NCI-H510A treated with DMSO at 0.1 percent for 48 hours (cell line): Measurements from ENCODE around the gene ITGA6.

Experiments used
- DNase-seq: peaks from one replicate; lab custom pipeline; 2025; lab: John Stamatoyannopoulos, UW

The ITGA6 gene

DNA sequence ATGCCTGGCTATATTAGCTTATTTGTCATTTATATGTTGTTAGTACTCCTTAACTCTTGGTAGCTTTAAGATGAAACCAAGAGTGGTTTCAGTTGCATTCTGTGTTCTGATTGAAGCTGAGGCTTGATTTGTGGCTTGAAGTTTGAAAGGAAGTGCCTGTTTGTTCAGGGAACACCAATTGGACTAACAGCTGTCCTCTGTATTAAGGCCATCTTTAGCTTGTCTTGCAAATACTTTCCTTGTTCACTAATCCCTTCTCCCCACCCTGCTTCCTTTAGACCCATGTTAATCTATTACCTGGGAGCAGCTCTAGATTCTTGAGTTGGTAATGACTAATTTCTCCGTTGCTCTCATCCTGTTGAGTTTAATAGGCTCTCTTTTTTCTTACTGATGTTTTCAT, 13.4 kb downstream of the ITGA6 start:
- DNase-seq: no peak

GRCh38 chr2:172442072-172442895, 14.9 kb downstream of the ITGA6 start:
- no peak for DNase-seq

- DNase-seq: no peak
Measured at GRCh38 chr2:172445851-172446250, 18.5 kb downstream of the ITGA6 start.

DNA sequence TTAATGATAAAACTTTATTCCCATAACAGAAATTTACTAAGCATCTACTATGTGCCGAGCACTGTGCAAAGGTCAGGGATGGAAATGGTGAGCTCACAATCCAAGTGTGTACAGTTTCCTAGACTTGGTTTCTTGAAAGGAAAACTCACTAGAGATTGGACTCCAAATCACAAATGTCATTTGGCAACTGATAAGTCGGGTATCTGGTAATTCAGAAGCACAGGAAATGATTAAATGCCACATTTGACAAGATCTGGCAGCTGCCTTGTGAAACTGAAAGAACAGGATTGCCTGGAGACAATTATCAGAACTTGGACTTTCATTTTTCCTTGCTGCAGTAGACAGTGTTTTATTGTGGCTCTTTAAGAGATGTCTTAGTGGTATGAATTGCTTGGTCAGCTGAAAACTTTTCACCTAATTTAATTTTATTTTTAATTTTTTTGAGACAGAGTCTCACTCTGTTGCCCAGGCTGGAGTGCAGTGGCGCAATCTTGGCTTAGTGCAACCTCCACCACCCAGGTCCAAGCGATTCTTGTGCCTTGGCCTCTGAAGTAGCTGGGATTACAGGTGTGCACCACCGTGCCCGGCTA, 19.2 kb downstream of the ITGA6 start:
- no peak for DNase-seq

DNA sequence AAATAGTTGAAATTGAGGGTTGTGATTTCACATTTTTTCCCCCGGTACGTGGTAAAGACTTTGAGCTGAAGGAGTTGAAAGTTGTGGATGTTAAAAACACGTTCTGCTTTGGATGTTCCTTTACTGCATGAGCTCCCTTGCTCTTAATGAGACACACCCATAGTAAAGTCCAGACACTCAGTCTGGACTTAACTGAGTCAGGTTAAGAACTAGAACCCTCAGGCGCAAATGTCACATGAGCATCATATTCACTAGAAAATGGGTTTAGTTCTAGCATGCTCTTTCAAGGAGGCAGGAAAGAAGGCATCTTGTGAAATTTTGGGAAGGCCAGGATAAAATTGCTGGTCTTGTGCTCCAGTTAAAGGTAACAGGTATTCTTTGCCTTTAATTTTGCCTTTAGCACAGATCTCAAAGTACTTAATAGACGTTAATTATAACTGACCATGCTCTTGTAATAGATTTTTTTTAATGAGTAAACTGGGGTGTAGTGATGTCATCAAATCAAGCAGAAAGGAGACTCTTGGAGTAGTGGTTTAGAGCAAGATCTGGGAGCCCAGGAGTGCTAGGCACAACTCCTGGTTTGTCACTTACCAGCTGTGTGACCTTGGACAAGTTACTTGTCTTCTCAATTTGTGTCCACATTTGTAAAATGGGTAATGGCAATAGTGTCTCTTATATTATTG, 20.6 kb downstream of the ITGA6 start:
- no peak for DNase-seq

DNA sequence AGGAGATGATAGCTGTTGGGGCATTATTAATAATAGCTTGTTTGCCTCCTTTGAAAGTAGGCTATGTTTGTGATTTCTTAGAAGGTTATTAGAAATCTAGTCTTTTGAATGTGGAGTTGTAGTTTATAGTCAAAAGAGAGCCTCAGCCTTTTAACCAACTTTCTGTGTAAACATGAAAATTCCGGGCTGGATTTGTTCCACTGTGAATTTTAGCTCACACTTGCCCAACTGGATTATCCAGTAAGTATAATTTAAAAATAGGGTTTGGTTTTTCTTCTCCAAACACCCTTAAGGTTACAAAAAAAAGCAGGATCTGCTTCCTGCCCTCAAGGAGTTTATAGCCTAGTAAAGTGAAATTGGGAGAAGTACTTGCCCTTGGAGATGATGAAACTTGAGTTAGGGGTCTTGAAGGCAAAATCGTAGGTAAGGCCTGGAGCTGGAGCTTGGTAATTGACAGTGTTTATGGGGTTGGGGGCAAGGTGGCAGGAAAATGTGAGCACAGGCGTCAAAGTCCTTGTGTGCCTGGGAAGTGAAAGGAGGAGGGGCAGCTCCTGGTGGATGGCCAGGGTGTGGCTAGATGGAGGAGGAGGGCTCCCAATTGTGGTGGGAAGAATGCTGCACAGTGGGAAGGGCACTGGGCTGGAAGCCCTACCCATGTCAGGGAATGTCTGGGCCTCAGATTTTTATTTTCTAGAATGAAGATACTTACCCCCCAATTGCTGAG, 21.3 kb downstream of the ITGA6 start:
- no peak for DNase-seq

GRCh38 chr2:172449911-172450550, 22.6 kb downstream of the ITGA6 start:
- no peak for DNase-seq

DNA sequence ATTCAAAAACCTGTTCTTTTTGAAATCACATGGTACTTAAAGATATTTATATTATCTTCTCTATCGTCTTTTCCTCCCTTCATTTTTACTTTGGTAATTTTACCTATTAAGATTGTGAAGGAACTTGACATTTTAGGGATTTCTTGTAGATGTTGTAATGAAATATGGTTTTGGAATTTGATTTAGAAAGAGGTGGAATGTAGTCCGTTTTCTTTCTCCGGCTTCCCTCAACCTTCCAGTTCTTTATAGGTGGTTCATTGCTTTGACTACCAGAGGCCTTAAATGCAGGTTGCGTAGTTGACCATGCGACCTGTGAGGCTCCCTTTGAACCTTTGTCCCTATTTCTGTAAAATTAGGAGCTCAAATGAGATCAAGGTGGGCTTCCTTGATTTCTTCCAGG, 24.5 kb downstream of the ITGA6 start:
- no peak for DNase-seq

GRCh38 chr2:172452845-172453244, 25.5 kb downstream of the ITGA6 start:
- no peak for DNase-seq

DNA sequence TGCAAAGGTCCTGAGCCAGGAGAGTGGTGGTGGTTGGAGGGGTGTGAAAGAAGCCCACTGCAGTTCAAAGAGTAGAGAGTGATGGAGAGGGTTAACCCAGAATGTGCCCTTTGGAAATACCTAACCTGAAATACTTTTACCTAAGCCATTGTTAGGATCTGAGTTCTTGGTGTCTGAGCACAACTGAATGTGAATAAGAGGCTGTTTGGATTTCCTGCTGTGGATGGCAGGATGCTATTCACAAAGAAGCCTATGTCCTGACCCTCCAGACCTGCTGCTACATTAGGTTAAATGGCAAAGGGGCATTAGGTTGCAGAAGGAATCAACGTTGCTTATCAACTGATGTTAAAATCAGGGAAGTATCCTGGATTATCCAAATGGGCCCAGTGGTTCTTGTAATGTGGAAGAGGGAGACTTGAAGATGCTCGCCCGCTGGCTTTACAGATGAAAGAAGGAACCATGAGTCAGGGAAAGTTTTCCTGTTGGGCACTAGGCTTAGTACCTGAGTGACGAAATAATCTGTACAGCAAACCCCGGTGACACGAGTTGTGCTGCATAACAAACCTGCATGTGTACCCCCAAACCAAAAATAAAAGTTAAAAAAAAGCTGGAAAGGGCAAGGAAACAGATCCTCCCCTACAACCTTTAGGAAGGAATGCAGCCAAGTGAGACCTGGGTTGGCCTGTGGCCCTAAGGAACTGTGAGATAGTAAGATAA, 27.2 kb downstream of the ITGA6 start:
- DNase-seq: no peak

GRCh38 chr2:172455121-172455515, 27.7 kb downstream of the ITGA6 start:
- peak; percentile 71 for DNase-seq

GRCh38 chr2:172456002-172456401, 28.6 kb downstream of the ITGA6 start:
- no peak for DNase-seq

DNA sequence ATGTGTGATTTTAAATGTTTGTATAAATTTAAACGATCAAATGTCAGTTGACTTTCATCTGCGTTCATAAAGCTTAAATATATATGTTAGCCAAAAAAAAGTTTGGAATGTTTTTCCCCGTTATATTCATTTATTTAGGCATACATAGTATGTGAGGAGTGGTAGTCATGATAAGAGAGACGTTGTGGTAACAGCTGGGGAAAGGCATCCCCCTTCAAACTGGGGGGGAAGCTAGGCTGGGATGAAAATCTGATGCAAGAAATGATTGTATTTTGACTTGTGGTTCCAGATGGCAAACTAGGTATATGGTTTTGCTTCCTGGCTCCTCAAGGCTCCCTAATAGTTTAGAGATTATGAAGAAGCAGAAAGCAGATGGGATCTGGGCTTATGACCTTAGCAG, 30.1 kb downstream of the ITGA6 start:
- DNase-seq: no peak

GRCh38 chr2:172458561-172459124, 31.3 kb downstream of the ITGA6 start:
- no peak for DNase-seq

- DNase-seq: no peak
Measured at GRCh38 chr2:172460780-172461201, 33.4 kb downstream of the ITGA6 start.

DNA sequence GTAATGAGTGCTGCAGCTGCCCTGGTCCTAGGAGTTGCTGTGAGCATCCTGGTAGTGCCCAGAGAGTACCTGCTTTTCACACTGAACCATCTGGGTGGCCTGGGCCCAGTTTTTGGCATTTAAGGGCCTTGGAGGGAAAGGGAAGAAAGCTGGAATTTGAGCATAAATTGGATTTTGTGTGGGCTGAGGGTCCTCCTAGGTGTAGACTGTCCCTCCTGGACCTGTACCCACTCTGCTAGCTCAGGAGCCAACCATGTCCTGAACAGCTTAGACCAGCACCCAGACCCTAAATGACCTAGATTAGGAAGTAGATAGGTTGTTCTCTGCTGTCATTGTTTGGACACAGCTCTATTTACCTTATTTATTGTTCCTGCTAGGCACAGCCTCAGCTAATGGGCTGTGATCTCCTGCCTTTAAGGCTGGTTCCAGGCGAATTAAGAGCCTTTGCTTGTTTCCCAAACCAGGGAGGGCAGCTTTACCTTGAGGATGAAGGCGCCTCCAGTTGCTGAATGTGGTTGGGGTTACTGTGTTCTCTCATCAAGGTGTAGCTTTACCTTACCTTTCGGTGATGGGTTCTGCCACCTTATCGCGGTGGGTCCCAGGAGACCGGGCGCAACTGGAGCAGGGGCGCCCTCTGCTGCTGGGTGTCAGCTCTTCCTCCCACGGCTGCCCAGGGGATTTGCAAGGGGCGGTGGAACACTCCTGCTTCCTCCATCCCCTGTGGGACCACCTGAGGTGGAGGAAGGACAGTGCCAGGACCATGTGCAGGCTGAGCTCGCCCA, 34.4 kb downstream of the ITGA6 start:
- peak; percentile 86 for DNase-seq

GRCh38 chr2:172462373-172462848, 35.0 kb downstream of the ITGA6 start:
- DNase-seq: no peak

DNA sequence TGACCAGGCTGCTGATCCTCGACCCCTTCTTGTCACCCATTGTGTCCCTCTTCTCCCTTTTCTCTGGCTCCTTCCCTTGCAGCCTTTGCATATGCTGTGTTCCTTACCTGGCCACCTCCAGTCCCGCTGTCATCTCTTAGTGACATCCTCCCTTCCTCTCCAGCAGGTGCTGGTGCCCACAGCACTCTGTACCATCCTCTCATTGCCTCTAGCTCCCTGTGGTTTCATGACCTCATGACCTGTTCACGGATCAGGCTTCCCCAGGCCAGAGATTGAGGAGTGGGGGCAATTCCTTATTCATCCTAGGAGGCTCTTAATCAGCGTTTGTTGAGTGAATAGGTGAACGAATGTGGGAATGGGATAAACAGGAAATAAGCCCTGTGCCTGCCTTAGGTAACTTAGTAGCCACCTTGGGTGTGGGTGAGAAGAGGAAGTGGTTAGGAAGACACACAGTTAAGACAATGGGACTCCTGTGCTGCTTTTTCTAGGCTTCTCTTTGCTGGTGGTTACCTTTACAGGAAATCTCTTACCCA, 35.5 kb downstream of the ITGA6 start:
- DNase-seq: no peak

GRCh38 chr2:172464400-172465129, 37.2 kb downstream of the ITGA6 start:
- DNase-seq: no peak
